Hepatocyte (in vitro differentiated cells): ENCODE data around the gene HAGH.

Source experiments
- CTCF ChIP-seq: fragments of 200-600 bp; sonication (generic); IDR thresholded peaks from 2 replicates; pipeline ENCODE4 v1.5.1; 2016; ENCODE audit warnings: antibody characterized with exemption, mild to moderate bottlenecking; ENCODE audit not compliant: poor library complexity
- EZH2phosphoT487 ChIP-seq: fragments of 200-600 bp; sonication (generic); IDR thresholded peaks from one replicate; pipeline ENCODE4 v1.6.1; 2018; ENCODE audit warnings: antibody characterized with exemption, mild to moderate bottlenecking, low read depth, moderate library complexity; ENCODE audit not compliant: unreplicated experiment, severe bottlenecking

DNA sequence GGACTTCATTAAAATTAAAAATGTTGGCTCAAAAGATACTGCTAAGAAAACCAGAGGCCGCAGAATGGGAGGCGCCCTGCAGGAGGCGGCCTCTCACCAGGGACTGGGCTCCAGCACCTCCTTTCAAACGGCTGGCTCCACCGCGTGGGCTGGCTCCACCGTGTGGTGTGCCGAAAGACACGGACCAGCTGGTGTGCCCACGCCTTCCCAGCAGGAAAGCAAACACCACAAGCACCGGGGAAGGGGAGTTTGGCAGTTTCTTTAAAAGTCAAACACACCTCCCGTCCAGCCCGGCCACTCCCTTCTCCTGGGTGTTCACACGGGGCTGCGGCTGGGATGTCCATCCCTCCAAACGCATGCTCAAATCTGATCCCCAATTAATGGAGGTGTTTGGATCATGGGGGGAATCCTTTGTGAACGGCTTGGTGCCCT is 13.9 kb downstream of the HAGH start:
- TF ChIP-seq CTCF (peak; percentile 57), EZH2phosphoT487 (no peak)
